ENCODE measurements around the gene HAX1.

- TF ChIP-seq POLR2A (IDR thresholded peaks at IDR 0.05; ENCODE audit: extremely low read depth, insufficient read length) (no peak), MYC (IDR thresholded peaks at IDR 0.05; ENCODE audit: low read depth, low read length) (no peak)
- TF ChIP-seq, protein P1, sequence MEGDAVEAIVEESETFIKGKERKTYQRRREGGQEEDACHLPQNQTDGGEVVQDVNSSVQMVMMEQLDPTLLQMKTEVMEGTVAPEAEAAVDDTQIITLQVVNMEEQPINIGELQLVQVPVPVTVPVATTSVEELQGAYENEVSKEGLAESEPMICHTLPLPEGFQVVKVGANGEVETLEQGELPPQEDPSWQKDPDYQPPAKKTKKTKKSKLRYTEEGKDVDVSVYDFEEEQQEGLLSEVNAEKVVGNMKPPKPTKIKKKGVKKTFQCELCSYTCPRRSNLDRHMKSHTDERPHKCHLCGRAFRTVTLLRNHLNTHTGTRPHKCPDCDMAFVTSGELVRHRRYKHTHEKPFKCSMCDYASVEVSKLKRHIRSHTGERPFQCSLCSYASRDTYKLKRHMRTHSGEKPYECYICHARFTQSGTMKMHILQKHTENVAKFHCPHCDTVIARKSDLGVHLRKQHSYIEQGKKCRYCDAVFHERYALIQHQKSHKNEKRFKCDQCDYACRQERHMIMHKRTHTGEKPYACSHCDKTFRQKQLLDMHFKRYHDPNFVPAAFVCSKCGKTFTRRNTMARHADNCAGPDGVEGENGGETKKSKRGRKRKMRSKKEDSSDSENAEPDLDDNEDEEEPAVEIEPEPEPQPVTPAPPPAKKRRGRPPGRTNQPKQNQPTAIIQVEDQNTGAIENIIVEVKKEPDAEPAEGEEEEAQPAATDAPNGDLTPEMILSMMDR (IDR thresholded peaks at IDR 0.05; ENCODE audit: low read depth, low read length), result no peak
- TF ChIP-seq, protein P2, sequence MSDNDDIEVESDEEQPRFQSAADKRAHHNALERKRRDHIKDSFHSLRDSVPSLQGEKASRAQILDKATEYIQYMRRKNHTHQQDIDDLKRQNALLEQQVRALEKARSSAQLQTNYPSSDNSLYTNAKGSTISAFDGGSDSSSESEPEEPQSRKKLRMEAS (IDR thresholded peaks at IDR 0.05; ENCODE audit: low read depth, low read length), result no peak
Observed at GRCh38 chr1:154237880-154238506, 34.4 kb upstream of the HAX1 start.

Data from NB4 (cell line).